HepG2 (cell line): ENCODE results near the gene SGCD. TPM values are rescaled to one million over a fixed set of nuclear protein-coding genes. Genes with fewer than 3 reads are reported as not detected.

Experiments
- ATAC-seq: fragments of 200-7000 bp; cut with Tn5 transposase; 3 replicates; pipeline ENCODE4 v1.9.1; 2020; ENCODE audit warnings: mild to moderate bottlenecking, moderate library complexity
- BruUV-seq: library from RNA; stranded (reverse); fragments of 400-500 nt; replicated peaks from 2 replicates; lab custom pipeline; 2021; lab: Mats Ljungman, UMichigan
- CTCF ChIA-PET: fragments of 300-600 bp; formaldehyde crosslinking; extraction: SDS; loops from one replicate; lab custom pipeline; 2021; ENCODE audit warnings: low total read pairs, inconsistent platforms, low intra/inter-chr PET ratio; lab: Yijun Ruan, JAX
- POLR2A ChIA-PET: fragments of 350-600 bp; sonication (Branson Sonifier 250); formaldehyde crosslinking; loops from one replicate; lab custom pipeline; 2020; ENCODE audit warnings: antibody characterized with exemption, inconsistent platforms; lab: Yijun Ruan, JAX
- DNase-seq: peaks from one replicate; pipeline ENCODE4 v3.0.0-alpha.2; 2015; ENCODE audit warnings: low spot score
- FAIRE-seq: peaks from 3 replicates; lab custom pipeline; 2011; peaks lifted over from hg19 to GRCh38; lab: Jason Lieb, UNC
- H2AFZ ChIP-seq: one replicate; pipeline ENCODE4 v1.6.1; 2011; ENCODE audit warnings: low read length, inconsistent platforms
- H3K27ac ChIP-seq: fragments of 300-600 bp; 3 replicates; pipeline ENCODE4 v1.8.0; 2011; ENCODE audit warnings: mixed run types, mild to moderate bottlenecking, mixed read lengths, low read length, inconsistent platforms; ENCODE audit not compliant: insufficient read depth; ENCODE audit errors: extremely low read length
- H3K27me3 ChIP-seq, 2 experiments: fragments of 200-600 bp in 1 of 2; 2 replicates in 1 of 2; 3 replicates in 1 of 2; pipeline versions ENCODE4 v1.6.0 to v1.8.0; 2011; ENCODE audit warnings: low read length in 2 of 2, mild to moderate bottlenecking in 2 of 2, moderate library complexity in 2 of 2, inconsistent platforms in 1 of 2; ENCODE audit not compliant: insufficient read depth in 2 of 2, control insufficient read depth in 1 of 2
- H3K36me3 ChIP-seq, 2 experiments: fragments of 200-600 bp in 1 of 2; replicated peaks in 1 of 2; 2 replicates in 1 of 2; 3 replicates in 1 of 2; pipeline versions ENCODE4 v1.5.1 to v1.8.0; 2011; ENCODE audit warnings: low read length in 2 of 2, inconsistent platforms in 1 of 2; ENCODE audit not compliant: insufficient read depth in 2 of 2, control insufficient read depth in 1 of 2
- H3K4me1 ChIP-seq: 2 replicates; pipeline ENCODE4 v1.5.1; 2012; ENCODE audit warnings: low read length, inconsistent platforms; ENCODE audit not compliant: insufficient read depth
- H3K4me2 ChIP-seq: 2 replicates; pipeline ENCODE4 v1.6.0; 2011; ENCODE audit warnings: low read depth, low read length, inconsistent platforms
- H3K4me3 ChIP-seq, 3 experiments: fragments of 200-600 bp in 1 of 3; sonication (generic), shearing (Covaris generic) in 1 of 3; replicated peaks in 1 of 3; 2 replicates each; pipeline ENCODE4 v1.5.1; 2011 to 2016; ENCODE audit warnings: low read length in 3 of 3, inconsistent platforms in 2 of 3, low read depth in 2 of 3, mild to moderate bottlenecking in 2 of 3, control low read depth in 1 of 3, mixed read lengths in 1 of 3; ENCODE audit not compliant: insufficient read depth in 1 of 3
- H3K79me2 ChIP-seq: one replicate; pipeline ENCODE4 v1.6.1; 2011; ENCODE audit warnings: low read length, inconsistent platforms; ENCODE audit not compliant: insufficient read depth
- H3K9ac ChIP-seq: 2 replicates; pipeline ENCODE4 v1.6.0; 2011; ENCODE audit warnings: mild to moderate bottlenecking, low read depth, low read length, inconsistent platforms; ENCODE audit not compliant: insufficient read depth
- H3K9me3 ChIP-seq: 2 replicates; pipeline ENCODE4 v1.5.1; 2012; ENCODE audit warnings: mild to moderate bottlenecking, low read length
- H4K20me1 ChIP-seq: 2 replicates; pipeline ENCODE4 v1.6.0; 2011; ENCODE audit warnings: inconsistent platforms, mild to moderate bottlenecking, low read length, moderate library complexity; ENCODE audit not compliant: insufficient read depth
- CREB3 ChIP-seq: sonication (generic); formaldehyde crosslinking; IDR thresholded peaks from 2 replicates; pipeline ENCODE4 v1.5.0; 2020; ENCODE audit warnings: missing genetic modification reagents
- FOXP1 ChIP-seq, 2 experiments: fragments of 450-650 bp in 1 of 2; IDR thresholded peaks; 2 replicates each; pipeline ENCODE4 v1.6.1; 2017 to 2018; ENCODE audit warnings: antibody characterized with exemption in 1 of 2
- GLMP ChIP-seq: sonication (generic); formaldehyde crosslinking; IDR thresholded peaks from 2 replicates; pipeline ENCODE4 v1.9.0; 2021; ENCODE audit warnings: missing genetic modification reagents, mild to moderate bottlenecking, borderline replicate concordance
- GPBP1L1 ChIP-seq: sonication (generic); formaldehyde crosslinking; IDR thresholded peaks from 2 replicates; pipeline ENCODE4 v1.5.0; 2020; ENCODE audit warnings: mild to moderate bottlenecking, missing genetic modification reagents
- MED13 ChIP-seq: sonication (generic); formaldehyde crosslinking; IDR thresholded peaks from 2 replicates; pipeline ENCODE4 v1.5.0; 2020; ENCODE audit warnings: missing genetic modification reagents
- REPIN1 ChIP-seq: sonication (generic); formaldehyde crosslinking; IDR thresholded peaks from 2 replicates; pipeline ENCODE4 v1.8.0; 2022; ENCODE audit warnings: missing genetic modification reagents, low read depth, mild to moderate bottlenecking, borderline replicate concordance
- SOX6 ChIP-seq, 2 experiments: fragments of 450-650 bp in 1 of 2; sonication (generic) in 1 of 2; formaldehyde crosslinking in 1 of 2; IDR thresholded peaks; 2 replicates each; pipeline versions ENCODE4 v1.4.0 to v1.6.1; 2017 to 2020; ENCODE audit warnings: antibody characterized with exemption in 1 of 2, mild to moderate bottlenecking in 1 of 2, missing genetic modification reagents in 1 of 2
- ZBTB42 ChIP-seq: sonication (generic); formaldehyde crosslinking; IDR thresholded peaks from 2 replicates; pipeline ENCODE4 v1.5.0; 2020; ENCODE audit warnings: mild to moderate bottlenecking, missing genetic modification reagents
- ZNF629 ChIP-seq: sonication (generic); formaldehyde crosslinking; conservative IDR thresholded peaks from 2 replicates; pipeline ENCODE4 v1.5.0; 2020; ENCODE audit warnings: missing genetic modification reagents
- ZNF639 ChIP-seq: conservative IDR thresholded peaks from 2 replicates; pipeline ENCODE4 v1.6.1; 2018; ENCODE audit warnings: missing genetic modification reagents
- WGBS: methylation state at CpG from one replicate; pipeline ENCODE4 v1.1.6; 2017; ENCODE audit warnings: low lambda C conversion rate; 5-methylcytosine and 5-hydroxymethylcytosine counted together
- in situ Hi-C: cut with HindIII; loops from 2 replicates; pipeline ENCODE4 v1.10.0; 2017; ENCODE audit warnings: low pct_unique_long_range_greater_than_20kb; ENCODE audit not compliant: extremely low pct_ligation_motif_present
- intact Hi-C: fragments of 100-400 bp; cut with micrococcal nuclease; formaldehyde crosslinking; loops from one replicate; pipeline ENCODE4 v1.10.0; 2022; ENCODE audit not compliant: unreplicated experiment
- polyA plus RNA-seq, 8 experiments: library from polyadenylated mRNA; depleted of rRNA in 3 of 8; stranded (reverse) in 7 of 8; unstranded in 1 of 8; fragments of >200 nt; fragmentation: Illumina TruSeq in 4 of 8; extraction: Trizol in 4 of 8; gene quantifications; 2 replicates each; pipeline versions ENCODE4 v1.2.1 to v1.2.3, GENCODE V29; 2011 to 2016; ENCODE audit warnings: low read depth in 4 of 8, missing spikeins in 1 of 8, mixed read lengths in 1 of 8; ENCODE audit not compliant: insufficient read depth in 1 of 8
- total RNA-seq, 5 experiments: library from RNA; depleted of rRNA; stranded (reverse); fragments of >200 nt; fragmentation: Illumina TruSeq; extraction: Trizol; gene quantifications; 2 replicates each; pipeline ENCODE4 v1.2.3, GENCODE V29; 2016; ENCODE audit warnings: low read depth in 1 of 5

SGCD gene
- total and polyA plus RNA-seq, 2 of the 13 experiments (the other 11 are each of a cell fraction or from before 2014, with no cell fraction given), result not detected

GRCh38 chr5:156560002-156560401 is 233.0 kb downstream of the SGCD start:
- H2AFZ ChIP-seq, result no peak overlapping the region
- H3K36me3 ChIP-seq, result no peaks in the 10 kb centered on the region
- no peak for ATAC-seq
- in situ Hi-C loops (no loop called here), intact Hi-C loops (no loop called here)
- no peaks in the 10 kb centered on the region for H3K79me2 ChIP-seq
- 4% methylated on average over 2 of the region's 2 CpGs for WGBS
- no peak for FAIRE-seq
- no peaks in the 10 kb centered on the region for H4K20me1 ChIP-seq
- no peak overlapping the region for H3K9ac ChIP-seq
- no peak for TF ChIP-seq ZNF639 (CRISPR knock-in tag)
- H3K27me3 ChIP-seq, result no peaks in the 10 kb centered on the region
- no peak overlapping the region for H3K4me2 ChIP-seq
- no peaks in the 10 kb centered on the region for H3K9me3 ChIP-seq
- ChIA-PET CTCF (no interaction called here), POLR2A (no interaction called here)
- no peak for DNase-seq
- no peak overlapping the region for H3K4me3 ChIP-seq
- no peaks in the 10 kb centered on the region for H3K4me1 ChIP-seq
- H3K27ac ChIP-seq, result no peak overlapping the region
- no TSS peak for BruUV-seq

GRCh38 chr5:156561651-156562050 is 234.7 kb downstream of the SGCD start:
- no peaks in the 10 kb centered on the region for H4K20me1 ChIP-seq
- 0% methylated on average over 1 of the region's 1 CpG for WGBS
- ATAC-seq, result no peak
- H3K4me3 ChIP-seq, result no peak overlapping the region
- H2AFZ ChIP-seq, result no peak overlapping the region
- no peaks in the 10 kb centered on the region for H3K79me2 ChIP-seq
- no peaks in the 10 kb centered on the region for H3K4me1 ChIP-seq
- ChIA-PET POLR2A (no interaction called here), CTCF (no interaction called here)
- H3K9ac ChIP-seq, result no peak overlapping the region
- H3K9me3 ChIP-seq, result no peaks in the 10 kb centered on the region
- intact Hi-C loops (no loop called here), in situ Hi-C loops (no loop called here)
- H3K36me3 ChIP-seq, result no peaks in the 10 kb centered on the region
- no peak overlapping the region for H3K27ac ChIP-seq
- no peak for DNase-seq
- no peak for FAIRE-seq
- H3K4me2 ChIP-seq, result no peak overlapping the region
- no TSS peak for BruUV-seq
- no peaks in the 10 kb centered on the region for H3K27me3 ChIP-seq
- TF ChIP-seq ZBTB42 (no peak), SOX6 (IDR thresholded peaks at IDR 0.05) (no peak), SOX6 (CRISPR knock-in tag; IDR thresholded peaks at IDR 0.05) (no peak), CREB3 (no peak), GLMP (no peak), FOXP1 (IDR thresholded peaks at IDR 0.05) (no peak), FOXP1 (CRISPR knock-in tag; IDR thresholded peaks at IDR 0.05) (no peak), GPBP1L1 (no peak), REPIN1 (CRISPR knock-in tag) (no peak), MED13 (CRISPR knock-in tag) (no peak), ZNF629 (CRISPR knock-in tag) (no peak)
